Measurements from ENCODE around the gene CCDC91. TPM values are rescaled to one million over a fixed set of nuclear protein-coding genes. Genes with fewer than 3 reads are reported as not detected.

The CCDC91 gene
- total RNA-seq, 2 experiments from 2014 or later, result 52.9 to 55.3 TPM

GRCh38 chr12:28479683-28480082, 289.4 kb downstream of the CCDC91 start:
- no peak overlapping the region for H3K4me3 Mint-ChIP-seq
- peaks cover 43% of the 10 kb centered on the region for H3K36me3 Mint-ChIP-seq (ENCODE audit: low read depth)
- intact Hi-C loops (cut with DNase I, micrococcal nuclease), result no loop called here
- Histone ChIP-seq H3K4me1 (ENCODE audit: insufficient read depth, low read length) (no peaks in the 10 kb centered on the region), H3K36me3 (ENCODE audit: insufficient read depth, low read length) (no peaks in the 10 kb centered on the region), H3K4me3 (ENCODE audit: low read length) (no peak overlapping the region), H3K9me3 (ENCODE audit: control insufficient read depth in 1 of 2, insufficient read depth in 1 of 2, low read length in 2 of 2) (no peaks in the 10 kb centered on the region), H3K27me3 (ENCODE audit: control insufficient read depth in 1 of 2, insufficient read depth in 2 of 2, low read length in 2 of 2) (no peaks in the 10 kb centered on the region), H3K27ac (ENCODE audit: low read depth in 1 of 2, low read length in 2 of 2) (no peak overlapping the region)
- no peak for DNase-seq
- ATAC-seq (ENCODE audit: poor library complexity), result no peak
- H3K4me1 Mint-ChIP-seq (ENCODE audit: low read depth), result no peaks in the 10 kb centered on the region
- H3K27me3 Mint-ChIP-seq, result no peaks in the 10 kb centered on the region
- POLR2A ChIA-PET, result no interaction called here
- TF ChIP-seq, protein P1, sequence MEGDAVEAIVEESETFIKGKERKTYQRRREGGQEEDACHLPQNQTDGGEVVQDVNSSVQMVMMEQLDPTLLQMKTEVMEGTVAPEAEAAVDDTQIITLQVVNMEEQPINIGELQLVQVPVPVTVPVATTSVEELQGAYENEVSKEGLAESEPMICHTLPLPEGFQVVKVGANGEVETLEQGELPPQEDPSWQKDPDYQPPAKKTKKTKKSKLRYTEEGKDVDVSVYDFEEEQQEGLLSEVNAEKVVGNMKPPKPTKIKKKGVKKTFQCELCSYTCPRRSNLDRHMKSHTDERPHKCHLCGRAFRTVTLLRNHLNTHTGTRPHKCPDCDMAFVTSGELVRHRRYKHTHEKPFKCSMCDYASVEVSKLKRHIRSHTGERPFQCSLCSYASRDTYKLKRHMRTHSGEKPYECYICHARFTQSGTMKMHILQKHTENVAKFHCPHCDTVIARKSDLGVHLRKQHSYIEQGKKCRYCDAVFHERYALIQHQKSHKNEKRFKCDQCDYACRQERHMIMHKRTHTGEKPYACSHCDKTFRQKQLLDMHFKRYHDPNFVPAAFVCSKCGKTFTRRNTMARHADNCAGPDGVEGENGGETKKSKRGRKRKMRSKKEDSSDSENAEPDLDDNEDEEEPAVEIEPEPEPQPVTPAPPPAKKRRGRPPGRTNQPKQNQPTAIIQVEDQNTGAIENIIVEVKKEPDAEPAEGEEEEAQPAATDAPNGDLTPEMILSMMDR (IDR thresholded peaks at IDR 0.05), result no peak
- no peak overlapping the region for H3K27ac Mint-ChIP-seq
- CTCF ChIA-PET, result no interaction called here
- peaks cover 3% of the 10 kb centered on the region for H3K9me3 Mint-ChIP-seq

GRCh38 chr12:28484156-28484555, 293.9 kb downstream of the CCDC91 start:
- TF ChIP-seq, protein P1 (IDR thresholded peaks at IDR 0.05), result no peak
- ChIA-PET CTCF (interaction anchor here (0.9 kb wide), 1 partner anchor 17 kb away, joined by 3 read pairs; no protein-coding TSS in a partner anchor), POLR2A (no interaction called here)
- no peaks in the 10 kb centered on the region for H3K9me3 ChIP-seq (ENCODE audit: control insufficient read depth in 1 of 2, insufficient read depth in 1 of 2, low read length in 2 of 2)
- no peak overlapping the region for H3K27ac ChIP-seq (ENCODE audit: low read depth in 1 of 2, low read length in 2 of 2)
- H3K36me3 ChIP-seq (ENCODE audit: insufficient read depth, low read length), result no peaks in the 10 kb centered on the region
- Mint-ChIP-seq H3K27ac (no peak overlapping the region), H3K4me1 (ENCODE audit: low read depth) (no peaks in the 10 kb centered on the region), H3K4me3 (no peak overlapping the region), H3K9me3 (no peaks in the 10 kb centered on the region), H3K36me3 (ENCODE audit: low read depth) (peaks cover 39% of the 10 kb centered on the region), H3K27me3 (no peaks in the 10 kb centered on the region)
- DNase-seq, result no peak
- ATAC-seq (ENCODE audit: poor library complexity), result no peak
- no peak overlapping the region for H3K4me3 ChIP-seq (ENCODE audit: low read length)
- H3K4me1 ChIP-seq (ENCODE audit: insufficient read depth, low read length), result no peaks in the 10 kb centered on the region
- H3K27me3 ChIP-seq (ENCODE audit: control insufficient read depth in 1 of 2, insufficient read depth in 2 of 2, low read length in 2 of 2), result no peaks in the 10 kb centered on the region
- intact Hi-C loops (cut with DNase I, micrococcal nuclease), result no loop called here

DNA sequence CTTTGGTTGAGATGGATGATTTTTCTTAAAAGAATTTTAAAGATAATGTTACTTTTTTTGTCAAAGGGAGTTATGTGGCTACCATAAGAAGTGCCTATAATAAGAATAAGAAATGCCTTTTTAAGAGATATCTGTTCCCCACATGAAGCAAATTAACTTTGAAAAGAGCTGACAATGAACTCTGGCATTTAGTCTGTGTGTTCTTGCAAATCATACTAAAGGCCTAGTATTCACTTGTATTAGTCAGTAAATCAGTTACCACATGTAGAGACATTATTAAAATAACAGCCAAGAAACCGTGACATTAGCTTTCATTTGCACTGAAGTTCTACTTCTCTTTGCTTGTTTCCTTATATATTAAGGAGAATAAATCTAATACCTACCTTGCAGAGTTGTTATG, 296.3 kb downstream of the CCDC91 start:
- Histone ChIP-seq H3K36me3 (ENCODE audit: insufficient read depth, low read length) (no peaks in the 10 kb centered on the region), H3K9me3 (ENCODE audit: control insufficient read depth in 1 of 2, insufficient read depth in 1 of 2, low read length in 2 of 2) (no peaks in the 10 kb centered on the region), H3K27me3 (ENCODE audit: control insufficient read depth in 1 of 2, insufficient read depth in 2 of 2, low read length in 2 of 2) (no peaks in the 10 kb centered on the region), H3K4me3 (ENCODE audit: low read length) (no peak overlapping the region), H3K4me1 (ENCODE audit: insufficient read depth, low read length) (no peaks in the 10 kb centered on the region), H3K27ac (ENCODE audit: low read depth in 1 of 2, low read length in 2 of 2) (no peak overlapping the region)
- no peaks in the 10 kb centered on the region for H3K27me3 Mint-ChIP-seq
- no peaks in the 10 kb centered on the region for H3K9me3 Mint-ChIP-seq
- H3K27ac Mint-ChIP-seq, result no peak overlapping the region
- POLR2A ChIA-PET, result no interaction called here
- no peaks in the 10 kb centered on the region for H3K4me1 Mint-ChIP-seq (ENCODE audit: low read depth)
- CTCF ChIA-PET, result no interaction called here
- intact Hi-C loops (cut with DNase I, micrococcal nuclease), result no loop called here
- ATAC-seq (ENCODE audit: poor library complexity) (no peak), DNase-seq (no peak)
- TF ChIP-seq, protein P1 (IDR thresholded peaks at IDR 0.05), result no peak
- H3K4me3 Mint-ChIP-seq, result no peak overlapping the region
- peaks cover 52% of the 10 kb centered on the region for H3K36me3 Mint-ChIP-seq (ENCODE audit: low read depth)
